Fibroblast of lung (primary cell): ENCODE measurements around the gene CABP4. TPM values are rescaled to one million over a fixed set of nuclear protein-coding genes. Genes with fewer than 3 reads are reported as not detected.

Source experiments
- DNase-seq, 2 donors: peaks; one replicate each; pipeline versions ENCODE4 v3.0.0 to v3.0.0-alpha.2; 2010; ENCODE audit warnings: low read depth in 2 of 2
- H2AFZ ChIP-seq: 2 replicates; pipeline ENCODE4 v1.5.1; 2012; ENCODE audit warnings: low read length, control low read depth, inconsistent platforms
- H3K27ac ChIP-seq: 2 replicates; pipeline ENCODE4 v1.5.1; 2011; ENCODE audit warnings: low read length, control low read depth; ENCODE audit not compliant: insufficient read depth
- H3K27me3 ChIP-seq: 2 replicates; pipeline ENCODE4 v1.5.1; 2011; ENCODE audit warnings: mild to moderate bottlenecking, low read length; ENCODE audit not compliant: control insufficient read depth, insufficient read depth
- H3K36me3 ChIP-seq: 2 replicates; pipeline ENCODE4 v1.5.1; 2011; ENCODE audit warnings: low read length; ENCODE audit not compliant: control insufficient read depth, insufficient read depth
- H3K4me1 ChIP-seq: 2 replicates; pipeline ENCODE4 v1.5.1; 2011; ENCODE audit warnings: low read length; ENCODE audit not compliant: control insufficient read depth, insufficient read depth; ENCODE audit errors: extremely low read depth
- H3K4me2 ChIP-seq: 2 replicates; pipeline ENCODE4 v1.5.1; 2011; ENCODE audit warnings: low read length, control low read depth; ENCODE audit not compliant: insufficient read depth; ENCODE audit errors: extremely low read depth
- H3K4me3 ChIP-seq, 4 experiments: fragments of 200-600 bp in 1 of 4; sonication (generic) in 1 of 4; replicated peaks in 1 of 4; 2 replicates each; pipeline ENCODE4 v1.5.1; 2011 to 2016; ENCODE audit warnings: low read length in 4 of 4, low read depth in 3 of 4, mild to moderate bottlenecking in 3 of 4, control low read depth in 2 of 4, inconsistent platforms in 1 of 4, mixed read lengths in 1 of 4; ENCODE audit not compliant: insufficient read depth in 1 of 4; ENCODE audit errors: control extremely low read depth in 1 of 4
- H3K79me2 ChIP-seq: 2 replicates; pipeline ENCODE4 v1.5.1; 2012; ENCODE audit warnings: mild to moderate bottlenecking, low read length, inconsistent platforms; ENCODE audit not compliant: control insufficient read depth, insufficient read depth
- H3K9ac ChIP-seq: 2 replicates; pipeline ENCODE4 v1.5.1; 2011; ENCODE audit warnings: mild to moderate bottlenecking, low read length, control low read depth; ENCODE audit not compliant: insufficient read depth
- H3K9me3 ChIP-seq: 2 replicates; pipeline ENCODE4 v1.5.1; 2012; ENCODE audit warnings: low read depth, low read length; ENCODE audit not compliant: control insufficient read depth, insufficient read depth
- H4K20me1 ChIP-seq: 2 replicates; pipeline ENCODE4 v1.5.1; 2011; ENCODE audit warnings: low read length; ENCODE audit not compliant: control insufficient read depth, insufficient read depth; ENCODE audit errors: extremely low read depth
- EZH2 ChIP-seq: IDR thresholded peaks from 2 replicates; pipeline ENCODE4 v1.5.1; 2012; ENCODE audit warnings: low read length, control low read depth, mild to moderate bottlenecking; ENCODE audit errors: missing control alignments
- polyA plus RNA-seq, 2 donors: library from polyadenylated mRNA; depleted of rRNA in 1 of 2; stranded (reverse) in 1 of 2; unstranded in 1 of 2; fragments of >200 nt; gene quantifications; 2 replicates each; pipeline ENCODE4 v1.2.1, GENCODE V29; 2011 to 2012; ENCODE audit warnings: missing spikeins in 1 of 2
- total RNA-seq: library from RNA; depleted of rRNA; stranded (reverse); fragments of >200 nt; gene quantifications from 2 replicates; pipeline ENCODE4 v1.2.1, GENCODE V29; 2014
- TF ChIP-seq, protein P1 (sequence below), 2 donors: IDR thresholded peaks in 1 of 2; conservative IDR thresholded peaks in 1 of 2; 1 replicate in 1 of 2; 2 replicates in 1 of 2; pipeline ENCODE4 v1.5.1; 2011 to 2012; ENCODE audit warnings: low read length in 2 of 2, control low read depth in 1 of 2, inconsistent platforms in 1 of 2, low read depth in 1 of 2, mild to moderate bottlenecking in 1 of 2

CABP4 gene
- total and polyA plus RNA-seq, 2 donors (not counting 1 experiment from before 2014, with no cell fraction given): not detected

GRCh38 chr11:67456068-67456705 is 1.0 kb downstream of the CABP4 start:
- Histone ChIP-seq H4K20me1 (no peaks in the 10 kb centered on the region), H3K4me3 (no peak overlapping the region), H3K4me2 (no peak overlapping the region), H2AFZ (no peak overlapping the region), H3K9me3 (no peaks in the 10 kb centered on the region), H3K27me3 (peaks cover 3% of the 10 kb centered on the region), H3K36me3 (no peaks in the 10 kb centered on the region), H3K4me1 (no peaks in the 10 kb centered on the region), H3K79me2 (no peaks in the 10 kb centered on the region), H3K9ac (no peak overlapping the region), H3K27ac (no peak overlapping the region)
- TF ChIP-seq, protein P1, sequence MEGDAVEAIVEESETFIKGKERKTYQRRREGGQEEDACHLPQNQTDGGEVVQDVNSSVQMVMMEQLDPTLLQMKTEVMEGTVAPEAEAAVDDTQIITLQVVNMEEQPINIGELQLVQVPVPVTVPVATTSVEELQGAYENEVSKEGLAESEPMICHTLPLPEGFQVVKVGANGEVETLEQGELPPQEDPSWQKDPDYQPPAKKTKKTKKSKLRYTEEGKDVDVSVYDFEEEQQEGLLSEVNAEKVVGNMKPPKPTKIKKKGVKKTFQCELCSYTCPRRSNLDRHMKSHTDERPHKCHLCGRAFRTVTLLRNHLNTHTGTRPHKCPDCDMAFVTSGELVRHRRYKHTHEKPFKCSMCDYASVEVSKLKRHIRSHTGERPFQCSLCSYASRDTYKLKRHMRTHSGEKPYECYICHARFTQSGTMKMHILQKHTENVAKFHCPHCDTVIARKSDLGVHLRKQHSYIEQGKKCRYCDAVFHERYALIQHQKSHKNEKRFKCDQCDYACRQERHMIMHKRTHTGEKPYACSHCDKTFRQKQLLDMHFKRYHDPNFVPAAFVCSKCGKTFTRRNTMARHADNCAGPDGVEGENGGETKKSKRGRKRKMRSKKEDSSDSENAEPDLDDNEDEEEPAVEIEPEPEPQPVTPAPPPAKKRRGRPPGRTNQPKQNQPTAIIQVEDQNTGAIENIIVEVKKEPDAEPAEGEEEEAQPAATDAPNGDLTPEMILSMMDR (conservative IDR thresholded peaks at IDR 0.05 in 1 of 2, IDR thresholded peaks at IDR 0.05 in 1 of 2; ENCODE audit: low read depth in 1 of 2, low read length in 2 of 2): no peak
- no peak for TF ChIP-seq EZH2
- DNase-seq: no peak

GRCh38 chr11:67457453-67457852 is 2.3 kb downstream of the CABP4 start:
- no peak overlapping the region for H3K4me3 ChIP-seq
- no peaks in the 10 kb centered on the region for H4K20me1 ChIP-seq
- no peaks in the 10 kb centered on the region for H3K4me1 ChIP-seq
- no peak overlapping the region for H2AFZ ChIP-seq
- DNase-seq: no peak
- no peaks in the 10 kb centered on the region for H3K9me3 ChIP-seq
- no peaks in the 10 kb centered on the region for H3K36me3 ChIP-seq
- H3K27ac ChIP-seq: no peak overlapping the region
- H3K9ac ChIP-seq: no peak overlapping the region
- no peaks in the 10 kb centered on the region for H3K79me2 ChIP-seq
- H3K4me2 ChIP-seq: no peak overlapping the region
- H3K27me3 ChIP-seq: peaks cover 3% of the 10 kb centered on the region
- TF ChIP-seq, protein P1 (conservative IDR thresholded peaks at IDR 0.05 in 1 of 2, IDR thresholded peaks at IDR 0.05 in 1 of 2; ENCODE audit: low read depth in 1 of 2, low read length in 2 of 2): no peak
- no peak for TF ChIP-seq EZH2

GRCh38 chr11:67458266-67458665 is 3.1 kb downstream of the CABP4 start:
- H3K4me2 ChIP-seq: no peak overlapping the region
- no peak for DNase-seq
- TF ChIP-seq, protein P1 (conservative IDR thresholded peaks at IDR 0.05 in 1 of 2, IDR thresholded peaks at IDR 0.05 in 1 of 2; ENCODE audit: low read depth in 1 of 2, low read length in 2 of 2): no peak
- no peak for TF ChIP-seq EZH2

More at GRCh38 chr11:67458266-67458665, 3.1 kb downstream of the CABP4 start:
- Histone ChIP-seq H4K20me1 (no peaks in the 10 kb centered on the region), H3K4me3 (no peak overlapping the region), H3K36me3 (no peaks in the 10 kb centered on the region), H3K4me1 (no peaks in the 10 kb centered on the region), H3K9ac (no peak overlapping the region), H3K9me3 (no peaks in the 10 kb centered on the region), H2AFZ (no peak overlapping the region), H3K79me2 (no peaks in the 10 kb centered on the region), H3K27me3 (peaks cover 3% of the 10 kb centered on the region), H3K27ac (no peak overlapping the region)
